GM19452 (cell line): ENCODE data around the gene NSG1.
A peak's percentile ranks its signal among the peaks of the same experiment; 100 is the strongest.

ENCODE experiments used
- ATAC-seq: cut with Tn5 transposase; IDR thresholded peaks from one replicate; pipeline ENCODE4 v1.9.1; 2021; ENCODE audit not compliant: unreplicated experiment

Gene NSG1

DNA sequence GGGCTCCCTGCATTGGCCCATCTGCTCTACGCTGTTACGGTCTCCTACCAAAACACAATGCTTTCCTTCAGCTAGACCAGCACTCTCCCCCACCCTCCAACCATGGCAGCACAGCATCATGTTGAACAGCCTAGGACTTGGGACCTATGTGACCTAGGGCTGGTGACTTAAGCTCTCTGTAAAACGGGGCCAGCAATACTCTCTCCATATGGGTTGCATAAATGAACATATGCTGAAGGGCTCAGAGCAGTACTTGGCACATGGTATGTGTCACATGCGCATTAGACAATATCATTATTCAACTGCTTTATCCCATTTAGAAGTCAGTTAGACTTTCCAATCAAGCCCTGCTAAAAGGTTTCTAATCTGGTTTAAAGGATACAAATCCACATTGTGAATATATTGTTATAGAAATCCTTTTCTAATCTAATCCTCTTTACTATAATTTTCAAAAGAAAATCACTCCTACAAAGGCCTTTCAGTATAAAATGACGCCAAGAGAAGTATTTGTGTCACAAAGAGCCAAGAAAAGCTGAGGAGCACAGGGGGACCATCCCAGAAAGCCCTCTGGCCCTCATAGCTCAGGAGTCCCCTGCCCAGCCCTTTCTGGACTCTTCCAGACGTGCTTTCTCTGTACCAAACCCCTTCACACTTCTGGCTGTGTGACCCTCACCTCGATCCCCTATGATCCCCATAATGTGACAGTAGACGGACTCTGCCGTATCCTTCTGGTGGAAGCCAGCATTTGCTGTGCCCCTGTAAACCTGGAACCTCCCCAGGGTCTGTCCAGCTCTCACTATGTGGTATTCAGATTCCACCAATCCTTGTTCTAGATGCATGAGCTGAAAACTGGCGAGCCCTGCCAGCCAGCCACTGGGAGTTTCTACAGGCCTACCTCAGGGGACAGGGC is 42.3 kb downstream of the NSG1 start:
- ATAC-seq, result no peak

- peak; percentile 71 for ATAC-seq
Observed at GRCh38 chr4:4430492-4431195, 43.7 kb downstream of the NSG1 start.

GRCh38 chr4:4432341-4433125 is 45.6 kb downstream of the NSG1 start:
- no peak for ATAC-seq

GRCh38 chr4:4433941-4434340 is 47.0 kb downstream of the NSG1 start:
- ATAC-seq, result no peak

GRCh38 chr4:4436244-4436823 is 49.4 kb downstream of the NSG1 start:
- no peak for ATAC-seq

DNA sequence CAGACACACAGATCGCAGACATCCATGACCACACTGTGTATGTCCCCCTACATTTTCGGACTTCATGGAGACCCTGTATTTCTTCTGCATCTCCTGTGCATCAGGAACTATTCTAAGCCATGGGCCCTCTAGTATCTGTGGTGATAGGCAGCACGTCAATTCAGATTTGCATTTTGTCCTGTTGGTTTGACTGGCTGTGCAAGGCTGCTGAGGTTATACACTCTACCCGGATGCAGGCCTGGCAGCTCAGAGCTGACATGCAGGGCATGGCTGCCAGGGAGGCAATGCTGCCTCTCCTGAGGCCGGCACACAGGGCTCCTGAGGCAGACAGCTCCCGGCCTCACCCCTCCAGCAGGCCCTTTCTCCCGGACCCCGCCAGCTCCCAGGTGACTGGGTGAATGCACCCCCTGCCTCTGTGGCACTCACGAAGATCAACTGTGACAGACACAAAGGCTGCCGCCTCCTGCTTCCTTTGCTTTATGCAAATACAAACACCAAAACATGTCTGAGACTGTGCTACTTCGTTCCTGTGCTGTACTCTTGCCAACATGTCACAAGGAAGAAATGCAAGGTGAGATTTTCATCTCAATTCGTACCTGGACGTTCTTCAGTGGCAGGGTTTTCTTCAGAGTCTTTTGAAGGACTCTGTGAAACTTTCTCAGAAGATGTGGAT is 51.0 kb downstream of the NSG1 start:
- ATAC-seq, result no peak

- ATAC-seq, result no peak
Observed at GRCh38 chr4:4438891-4439290, 52.0 kb downstream of the NSG1 start.

DNA sequence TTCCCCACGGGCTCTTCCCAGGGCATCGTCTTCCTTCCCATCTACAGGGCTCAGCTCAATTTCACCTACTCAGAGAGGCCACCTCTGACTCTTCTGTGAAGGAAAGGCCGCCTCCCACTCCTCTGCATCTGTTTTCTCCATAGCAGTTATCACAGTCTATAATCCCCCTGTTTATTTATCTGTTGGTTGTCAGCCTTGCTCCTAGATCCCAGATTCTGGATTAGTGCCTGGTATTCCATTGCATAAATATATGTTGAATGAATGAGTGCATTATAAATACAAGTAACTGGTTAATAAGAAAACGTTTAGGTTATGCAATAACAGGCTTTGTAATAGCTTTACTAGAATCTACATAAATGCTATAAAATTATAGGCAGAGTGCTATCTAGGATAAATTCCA is 52.9 kb downstream of the NSG1 start:
- ATAC-seq, result no peak

DNA sequence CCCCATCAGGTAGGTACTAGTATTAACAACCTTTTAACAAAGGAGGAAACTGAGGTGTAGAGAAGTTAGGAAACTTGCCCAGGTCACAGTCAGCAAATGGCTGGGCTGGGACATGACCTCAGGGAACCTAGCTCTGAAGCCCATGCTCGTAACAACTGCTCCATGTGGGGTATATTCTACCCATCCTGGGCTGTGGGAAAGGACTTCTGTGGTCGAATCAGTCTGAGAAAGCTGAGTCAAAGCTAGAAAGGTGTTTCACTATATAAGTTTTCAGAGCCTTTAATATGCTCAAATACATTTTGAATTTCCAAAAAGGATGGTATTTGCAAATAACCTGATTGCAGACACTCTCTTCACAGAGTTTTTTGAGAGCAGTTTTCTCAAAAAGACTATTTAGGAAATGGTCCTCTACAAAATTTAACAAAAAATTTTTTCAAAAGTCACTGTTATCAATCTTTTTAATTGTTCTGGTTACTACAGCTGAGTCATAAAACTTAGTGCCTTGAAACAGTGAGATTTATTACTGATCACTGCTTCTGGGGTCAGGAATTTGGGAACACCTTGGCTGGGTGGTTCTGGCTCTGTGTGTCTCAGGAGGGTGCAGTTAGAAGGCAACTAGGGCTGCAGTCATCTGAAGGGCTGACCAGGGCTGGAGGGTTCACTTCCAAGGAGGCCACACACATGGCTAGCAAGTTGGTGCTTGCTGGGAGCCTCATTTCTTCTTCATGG is 53.6 kb downstream of the NSG1 start:
- ATAC-seq, result no peak

- no peak for ATAC-seq
Observed at GRCh38 chr4:4443821-4444220, 56.9 kb downstream of the NSG1 start.

DNA sequence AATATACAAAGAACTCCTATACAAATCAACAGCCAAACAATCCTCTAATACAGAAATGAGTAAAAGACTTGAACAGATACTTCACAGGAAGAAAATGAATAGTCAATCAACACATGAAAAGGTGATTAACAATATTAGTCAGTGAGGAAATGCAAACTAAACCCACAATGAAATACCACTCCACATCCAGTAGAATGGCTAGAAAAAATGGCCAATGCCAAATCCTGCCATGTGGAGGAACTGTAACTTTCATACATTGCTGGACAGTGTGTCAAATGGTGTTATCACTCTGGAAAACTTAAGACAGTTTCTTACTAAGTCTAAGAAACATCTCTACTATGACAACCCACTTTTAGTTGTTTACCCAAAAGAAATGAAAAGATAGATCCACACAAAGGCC is 59.5 kb downstream of the NSG1 start:
- no peak for ATAC-seq

- ATAC-seq, result peak; percentile 96
Observed at GRCh38 chr4:4455210-4455865, 68.4 kb downstream of the NSG1 start.

DNA sequence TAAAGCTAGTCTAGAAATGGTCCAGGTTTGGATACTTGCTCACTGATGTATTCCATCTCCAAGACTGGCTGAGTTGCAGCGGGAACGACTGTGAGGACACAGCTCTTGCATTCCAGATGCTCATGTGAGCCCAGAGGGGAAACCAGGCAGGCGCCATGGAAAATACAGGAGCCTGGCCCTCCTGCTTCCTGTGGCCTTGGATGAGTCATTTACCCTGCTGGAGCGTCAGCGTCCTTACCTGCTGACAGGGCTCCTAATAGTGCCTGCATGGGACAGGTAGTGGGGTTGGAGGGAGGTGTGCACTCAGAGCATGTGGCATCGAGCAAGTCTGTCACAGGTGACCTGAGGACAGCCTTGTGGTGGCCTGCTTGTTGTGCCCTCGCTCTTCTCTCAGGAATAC is 69.4 kb downstream of the NSG1 start:
- ATAC-seq, result no peak

GRCh38 chr4:4456816-4457578 is 70.1 kb downstream of the NSG1 start:
- ATAC-seq, result no peak

DNA sequence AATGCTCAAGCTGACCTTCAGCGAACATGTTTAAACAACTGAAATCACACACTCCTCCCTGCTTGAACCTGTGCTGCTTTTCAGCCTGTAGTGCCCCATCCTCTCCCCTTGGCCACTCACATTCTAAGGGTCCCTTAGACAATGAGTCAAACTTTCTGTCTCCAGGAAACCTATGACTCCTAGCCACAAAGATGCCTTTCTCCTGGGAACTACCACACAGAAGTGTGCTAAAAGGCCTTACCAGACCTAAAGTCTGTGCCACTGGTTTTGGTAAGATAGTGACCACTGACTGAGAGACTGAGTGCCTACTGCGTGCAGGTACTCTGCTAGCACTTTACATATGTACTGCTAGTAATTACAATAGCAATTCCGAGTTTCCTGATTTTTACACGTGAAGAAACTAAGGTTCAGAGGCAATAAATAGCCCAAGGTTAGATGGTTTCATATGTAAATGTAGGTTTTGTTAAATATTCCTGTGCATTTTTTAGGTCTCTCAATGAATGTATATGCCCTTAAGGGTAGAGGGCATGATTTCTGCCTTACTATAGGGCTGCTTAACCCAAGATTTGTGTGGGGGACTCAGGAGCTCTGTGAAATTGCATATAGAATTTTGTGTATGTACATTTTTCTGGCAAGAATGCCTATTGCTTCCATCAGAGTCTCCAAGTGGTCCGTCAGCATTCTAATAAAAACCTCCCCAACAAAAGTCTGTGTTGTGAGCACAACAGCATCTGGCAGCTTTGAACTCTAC is 71.1 kb downstream of the NSG1 start:
- no peak for ATAC-seq

DNA sequence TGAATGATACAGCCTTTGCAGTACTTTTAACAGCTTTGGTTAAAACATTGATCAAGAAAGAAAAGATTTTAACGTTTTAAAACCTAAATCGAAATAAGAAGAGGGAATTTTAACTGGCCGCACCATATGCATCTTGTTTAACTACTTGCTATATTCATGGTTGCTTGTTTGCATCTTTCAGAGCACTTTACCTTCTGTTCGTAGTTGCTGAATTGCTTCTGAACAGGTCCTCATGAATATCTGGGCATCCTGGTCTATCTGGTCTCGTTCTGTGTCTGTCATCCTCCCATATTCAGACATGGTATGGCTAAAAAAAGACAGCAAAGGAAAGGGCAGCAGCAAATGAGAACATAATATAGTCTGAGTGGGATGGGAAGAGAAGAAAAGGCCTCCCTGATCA is 72.3 kb downstream of the NSG1 start:
- no peak for ATAC-seq

DNA sequence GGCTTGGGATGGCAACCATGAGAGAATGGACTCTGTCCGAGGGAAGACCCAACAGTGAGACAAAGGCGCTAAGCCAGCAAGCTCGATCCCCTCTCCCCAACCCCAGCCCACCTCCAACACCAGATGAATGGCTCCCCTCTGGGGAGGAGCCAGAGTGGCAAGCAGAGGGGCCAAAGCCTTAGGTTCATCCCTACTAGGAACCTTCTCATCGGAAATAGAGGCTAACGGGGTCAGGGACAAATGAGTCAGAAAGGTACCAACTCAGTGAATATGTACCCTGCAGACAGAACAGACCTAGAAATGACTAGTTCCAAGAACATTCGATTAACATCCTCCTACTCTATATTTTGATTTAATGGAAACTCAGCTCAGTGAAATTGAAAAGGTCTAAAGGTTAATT is 73.9 kb downstream of the NSG1 start:
- ATAC-seq, result no peak

- no peak for ATAC-seq
Observed at GRCh38 chr4:4461178-4461577, 74.3 kb downstream of the NSG1 start.
